Heart left ventricle (tissue), 16 donors: ENCODE results near the gene UNC13C. TPM values are rescaled to one million over a fixed set of nuclear protein-coding genes. Genes with fewer than 3 reads are reported as not detected.

Experiments used
- ATAC-seq, 4 donors: fragments of 200-7000 bp; cut with Tn5 transposase; one replicate each; pipeline ENCODE4 v1.9.1; 2020 to 2022; ENCODE audit warnings: moderate library complexity in 4 of 4, mild to moderate bottlenecking in 3 of 4, moderate number of reproducible peaks in 1 of 4
- DNase-seq, 5 donors: peaks; one replicate each; pipeline ENCODE4 v3.0.0-alpha.2; 2020
- H3K27ac ChIP-seq, 12 donors: fragments of 200-600 bp; sonication (generic) in 4 of 12; one replicate each; pipeline versions ENCODE4 v1.5.0 to v1.8.0; 2016 to 2022; ENCODE audit warnings: mild to moderate bottlenecking in 2 of 12
- H3K27me3 ChIP-seq, 9 donors: fragments of 200-600 bp; sonication (generic) in 2 of 9; one replicate each; pipeline versions ENCODE4 v1.5.1 to v1.8.0; 2016 to 2022; ENCODE audit warnings: mild to moderate bottlenecking in 3 of 9
- H3K36me3 ChIP-seq, 9 donors: fragments of 200-600 bp; sonication (generic) in 2 of 9; one replicate each; pipeline versions ENCODE4 v1.5.0 to v1.8.0; 2018 to 2022; ENCODE audit warnings: mild to moderate bottlenecking in 2 of 9
- H3K4me1 ChIP-seq, 12 donors: fragments of 200-600 bp; sonication (generic) in 4 of 12; one replicate each; pipeline versions ENCODE4 v1.5.0 to v1.8.0; 2016 to 2022; ENCODE audit warnings: mild to moderate bottlenecking in 3 of 12
- H3K4me3 ChIP-seq, 12 donors: fragments of 200-600 bp; sonication (generic) in 4 of 12; one replicate each; pipeline versions ENCODE4 v1.5.0 to v1.8.0; 2017 to 2022; ENCODE audit warnings: mild to moderate bottlenecking in 9 of 12, moderate library complexity in 4 of 12
- H3K9me3 ChIP-seq, 12 donors: fragments of 200-600 bp; sonication (generic) in 4 of 12; one replicate each; pipeline versions ENCODE4 v1.5.0 to v1.8.0; 2016 to 2022; ENCODE audit warnings: mild to moderate bottlenecking in 1 of 12
- POLR2A ChIP-seq, 2 donors: fragments of 450-650 bp; IDR thresholded peaks; one replicate each; pipeline ENCODE4 v1.6.1; 2017; ENCODE audit warnings: antibody characterized with exemption in 2 of 2, mild to moderate bottlenecking in 2 of 2, moderate library complexity in 2 of 2
- WGBS, 4 donors: extraction: QIAGEN DNeasy Blood & Tissue Kit in 2 of 4; methylation state at CpG; one replicate each; pipeline versions ENCODE4 v1.1.5 to v1.1.7; 2013 to 2018; 5-methylcytosine and 5-hydroxymethylcytosine counted together
- intact Hi-C, 10 donors: fragments of 100-400 bp; cut with DNase I; formaldehyde crosslinking; loops; one replicate each; pipeline versions ENCODE4 v1.11.1 to v1.14.2; 2022
- polyA plus RNA-seq, 2 donors: library from polyadenylated mRNA; stranded (reverse); fragments of 200-250 nt; gene quantifications; one replicate each; pipeline ENCODE4 v1.2.3, GENCODE V29; 2013
- total RNA-seq, 9 donors: library from RNA; depleted of rRNA in 2 of 9; stranded (reverse); fragments of >200 nt in 2 of 9; fragmentation: NEBNext Ultra II Directional in 3 of 9; extraction: Animal tissue kit (Norgen Biotek cat#: 25700) in 3 of 9; gene quantifications; one replicate each; pipeline versions ENCODE4 v1.1.0 to v1.2.4, GENCODE V29; 2016 to 2023
- TF ChIP-seq, protein P1 (sequence below), 12 donors: fragments of 200-600 bp; sonication (generic) in 4 of 12; IDR thresholded peaks; one replicate each; pipeline versions ENCODE4 v1.5.0 to v1.8.0; 2018 to 2022; ENCODE audit warnings: antibody characterized with exemption in 12 of 12, mild to moderate bottlenecking in 5 of 12
- donor health status: ischemic (EF 13 %, LVEDD 7.1; RV severe dilation, severe dysfunction).
- donor health status: healthy with polysubstance abuse.
- donor health status: DM: no; HTN: yes; CAD: no.
- donor health status: DM: no; HTN: no; CAD: no.
- donor health status: ischemic (EF 25% LVEDD 6.9; RV normal size, moderate dysfunction).
- donor health status: ischemic (EF 25% LVEDD 5.7; RV mildly dilated, moderate dysfunction).
- donor health status: healthy.
- donor health status: DM: yes; HTN: yes; CAD: no.
- donor health status: ischemic (EF 35%, LVEDD 5.7; RV mildly dilated, moderate dysfunction).
- donor health status: nonischemic (EF 11% LVEDD 7.7; RV severe dilation, severe dysfunction).
- donor health status: DM: yes; HTN: yes; CAD: no.
- donor health status: PGD.
- donor health status: ischemic (EF 29% LVEDD 5.4; RV normal size, mild dysfunction).
- donor health status: nonischemic (EF 23%, LVEDD 6.1; RV moderate dilation, normal function).

UNC13C gene
- total and polyA plus RNA-seq, 11 donors, result 0.07 to 0.71 (median 0.39) TPM; not detected in 5

GRCh38 chr15:54288049-54288448 lies 309.8 kb downstream of the UNC13C start:
- DNase-seq (no peak), ATAC-seq (no peak)
- no peak overlapping the region for H3K27ac ChIP-seq
- no peaks in the 10 kb centered on the region for H3K4me1 ChIP-seq
- WGBS, 4 donors, result 50 to 69% (median 54%) methylated on average over 1 of the region's 1 CpG
- H3K4me3 ChIP-seq, result no peak overlapping the region
- intact Hi-C loops, result no loop called here
- H3K36me3 ChIP-seq, result no peaks in the 10 kb centered on the region
- H3K9me3 ChIP-seq, result no peaks in the 10 kb centered on the region
- TF ChIP-seq, protein P1, sequence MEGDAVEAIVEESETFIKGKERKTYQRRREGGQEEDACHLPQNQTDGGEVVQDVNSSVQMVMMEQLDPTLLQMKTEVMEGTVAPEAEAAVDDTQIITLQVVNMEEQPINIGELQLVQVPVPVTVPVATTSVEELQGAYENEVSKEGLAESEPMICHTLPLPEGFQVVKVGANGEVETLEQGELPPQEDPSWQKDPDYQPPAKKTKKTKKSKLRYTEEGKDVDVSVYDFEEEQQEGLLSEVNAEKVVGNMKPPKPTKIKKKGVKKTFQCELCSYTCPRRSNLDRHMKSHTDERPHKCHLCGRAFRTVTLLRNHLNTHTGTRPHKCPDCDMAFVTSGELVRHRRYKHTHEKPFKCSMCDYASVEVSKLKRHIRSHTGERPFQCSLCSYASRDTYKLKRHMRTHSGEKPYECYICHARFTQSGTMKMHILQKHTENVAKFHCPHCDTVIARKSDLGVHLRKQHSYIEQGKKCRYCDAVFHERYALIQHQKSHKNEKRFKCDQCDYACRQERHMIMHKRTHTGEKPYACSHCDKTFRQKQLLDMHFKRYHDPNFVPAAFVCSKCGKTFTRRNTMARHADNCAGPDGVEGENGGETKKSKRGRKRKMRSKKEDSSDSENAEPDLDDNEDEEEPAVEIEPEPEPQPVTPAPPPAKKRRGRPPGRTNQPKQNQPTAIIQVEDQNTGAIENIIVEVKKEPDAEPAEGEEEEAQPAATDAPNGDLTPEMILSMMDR (IDR thresholded peaks at IDR 0.05), result no peak
- no peak for TF ChIP-seq POLR2A (IDR thresholded peaks at IDR 0.05)
- H3K27me3 ChIP-seq, result no peaks in the 10 kb centered on the region

GRCh38 chr15:54289590-54290136 lies 311.4 kb downstream of the UNC13C start:
- Histone ChIP-seq H3K27ac (no peak overlapping the region), H3K27me3 (no peaks in the 10 kb centered on the region), H3K36me3 (no peaks in the 10 kb centered on the region), H3K9me3 (no peaks in the 10 kb centered on the region), H3K4me1 (no peaks in the 10 kb centered on the region), H3K4me3 (no peak overlapping the region)
- DNase-seq, result no peak
- TF ChIP-seq POLR2A (IDR thresholded peaks at IDR 0.05), result no peak
- TF ChIP-seq, protein P1 (IDR thresholded peaks at IDR 0.05), result no peak
- WGBS, 4 donors, result 78 to 82% (median 79%) methylated on average over 4 of the region's 4 CpGs
- intact Hi-C loops, result no loop called here
- no peak for ATAC-seq

DNA sequence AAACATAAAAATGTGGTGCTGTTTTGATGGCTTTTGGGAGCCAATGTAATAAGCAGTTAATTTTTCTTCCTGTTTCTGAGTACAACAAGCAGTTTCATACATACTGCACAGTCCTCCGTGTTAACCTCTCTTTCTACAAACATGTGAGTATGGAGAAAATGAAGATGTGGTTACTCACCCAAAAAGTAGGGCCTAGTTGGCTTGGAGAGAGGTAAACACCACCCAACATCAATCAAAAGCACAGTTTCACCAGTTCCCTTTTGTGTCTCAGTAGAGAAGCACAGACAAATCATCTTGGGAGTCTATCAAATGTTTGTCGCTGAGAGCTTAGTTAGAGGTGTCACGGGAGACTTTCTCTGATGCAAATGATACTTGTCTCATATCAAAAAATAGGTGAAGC lies 320.2 kb downstream of the UNC13C start:
- no peak overlapping the region for H3K27ac ChIP-seq
- no peaks in the 10 kb centered on the region for H3K36me3 ChIP-seq
- no peaks in the 10 kb centered on the region for H3K4me1 ChIP-seq
- ATAC-seq, result no peak
- no peak for DNase-seq
- H3K27me3 ChIP-seq, result no peaks in the 10 kb centered on the region
- intact Hi-C loops, result no loop called here
- WGBS, 4 donors, result 83 to 88% (median 85%) methylated on average over 3 of the region's 3 CpGs
- H3K9me3 ChIP-seq, result peaks cover 0 to 5% (median 0%) of the 10 kb centered on the region in 12 donors
- TF ChIP-seq POLR2A (IDR thresholded peaks at IDR 0.05), result no peak
- TF ChIP-seq, protein P1 (IDR thresholded peaks at IDR 0.05), result no peak
- H3K4me3 ChIP-seq, result no peak overlapping the region

GRCh38 chr15:54304321-54304720 lies 326.1 kb downstream of the UNC13C start:
- H3K27ac ChIP-seq, result no peak overlapping the region
- 40 to 52% (median 43%) methylated on average over 3 of the region's 3 CpGs for WGBS, 4 donors
- no peak overlapping the region for H3K4me3 ChIP-seq
- H3K27me3 ChIP-seq, result no peaks in the 10 kb centered on the region
- no peak for DNase-seq
- no peak for TF ChIP-seq POLR2A (IDR thresholded peaks at IDR 0.05)
- TF ChIP-seq, protein P1 (IDR thresholded peaks at IDR 0.05), result no peak
- intact Hi-C loops, result no loop called here
- H3K36me3 ChIP-seq, result no peaks in the 10 kb centered on the region
- no peak for ATAC-seq
- H3K4me1 ChIP-seq, result no peaks in the 10 kb centered on the region
- peaks cover 0 to 8% (median 0%) of the 10 kb centered on the region in 12 donors for H3K9me3 ChIP-seq
